ENCODE results near the gene PLVAP.

The PLVAP gene

GRCh38 chr19:17335575-17335974, 41.6 kb downstream of the PLVAP start:
- no peak for DNase-seq (ENCODE audit: low read depth in 2 of 2)

- peak; percentile 96 for DNase-seq (ENCODE audit: low read depth in 2 of 2)
These were observed 42.4 kb downstream of the PLVAP start, which contains the start of gene ANO8 for GRCh38 chr19:17334414-17335409. TSS of gene ANO8 (minus strand) at chr19:17334855. CDS start at chr19:17334670, 185 bp downstream.

- DNase-seq (ENCODE audit: low read depth in 2 of 2), result peak; percentile 58 to 62
These were observed 43.3 kb downstream of the PLVAP start for GRCh38 chr19:17333611-17334413.

GRCh38 chr19:17332677-17333581, 44.2 kb downstream of the PLVAP start:
- DNase-seq (ENCODE audit: low read depth in 2 of 2), result no peak

- no peak for DNase-seq (ENCODE audit: low read depth in 2 of 2)
These were observed 44.8 kb downstream of the PLVAP start for GRCh38 chr19:17332360-17332676.

- DNase-seq (ENCODE audit: low read depth in 2 of 2), result no peak
These were observed 46.0 kb downstream of the PLVAP start for GRCh38 chr19:17331045-17331558.

GRCh38 chr19:17330262-17331044, 46.7 kb downstream of the PLVAP start:
- DNase-seq (ENCODE audit: low read depth in 2 of 2), result no peak

- DNase-seq (ENCODE audit: low read depth in 2 of 2), result no peak
These were observed 47.5 kb downstream of the PLVAP start for GRCh38 chr19:17329366-17330261.

- DNase-seq (ENCODE audit: low read depth in 2 of 2), result peak; percentile 47
These were observed 48.4 kb downstream of the PLVAP start for GRCh38 chr19:17328517-17329365.

GRCh38 chr19:17327654-17328516, 49.3 kb downstream of the PLVAP start:
- peak; percentile 47 to 62 for DNase-seq (ENCODE audit: low read depth in 2 of 2)

- DNase-seq (ENCODE audit: low read depth in 2 of 2), result no peak
These were observed 50.0 kb downstream of the PLVAP start for GRCh38 chr19:17327068-17327653.

- no peak for DNase-seq (ENCODE audit: low read depth in 2 of 2)
These were observed 50.6 kb downstream of the PLVAP start for GRCh38 chr19:17326595-17326966.

- no peak for DNase-seq (ENCODE audit: low read depth in 2 of 2)
These were observed 51.1 kb downstream of the PLVAP start for GRCh38 chr19:17325881-17326594.

GRCh38 chr19:17325133-17325532, 52.0 kb downstream of the PLVAP start:
- DNase-seq (ENCODE audit: low read depth in 2 of 2), result no peak

GRCh38 chr19:17324357-17325114, 52.6 kb downstream of the PLVAP start:
- DNase-seq (ENCODE audit: low read depth in 2 of 2), result no peak

GRCh38 chr19:17323964-17324332, 53.2 kb downstream of the PLVAP start:
- DNase-seq (ENCODE audit: low read depth in 2 of 2), result no peak
